ENCODE data around the gene TSHZ2. TPM values are rescaled to one million over a fixed set of nuclear protein-coding genes. Genes with fewer than 3 reads are reported as not detected.

Gene TSHZ2
- polyA plus RNA-seq, 10 donors, result 7.9 to 20.4 (median 14.0) TPM

- no peak for DNase-seq
Measured at GRCh38 chr20:53191957-53192356, 219.8 kb downstream of the TSHZ2 start.

GRCh38 chr20:53194306-53195290 is 222.4 kb downstream of the TSHZ2 start:
- DNase-seq, result no peak

DNA sequence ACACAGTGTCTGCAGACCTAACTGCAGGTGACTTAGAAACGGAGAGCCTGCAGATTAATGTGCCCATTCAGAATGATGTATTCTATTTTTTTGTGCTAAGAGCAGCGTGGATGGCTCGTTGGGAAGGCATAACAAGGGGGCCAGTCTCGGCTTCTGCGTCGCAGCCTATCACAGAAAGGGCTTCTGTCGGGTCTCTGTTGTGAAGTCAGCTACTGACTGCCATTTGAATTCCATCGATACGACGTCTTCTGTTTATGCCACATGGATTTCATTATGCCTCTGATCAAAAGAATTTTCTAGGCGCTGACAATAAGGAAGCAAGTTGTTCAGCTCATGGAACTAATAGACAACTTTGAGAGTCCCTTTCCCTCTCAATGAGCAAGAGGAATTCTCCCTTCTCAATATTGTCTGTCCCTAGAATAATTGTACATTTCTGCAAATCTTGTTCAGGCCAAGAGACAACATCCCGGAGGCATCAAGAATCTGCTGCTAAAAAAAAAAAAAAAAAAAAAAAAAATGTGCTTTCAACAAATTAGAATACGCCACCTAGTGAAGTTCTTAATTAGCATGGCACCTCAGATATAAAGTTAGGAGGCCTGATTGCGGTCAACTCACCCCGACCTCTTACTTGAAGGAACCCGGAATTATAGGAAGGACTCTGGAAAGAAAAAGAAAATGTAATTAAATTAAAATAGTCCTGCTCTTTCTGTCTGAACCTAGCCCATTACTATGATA is 223.9 kb downstream of the TSHZ2 start:
- peak; percentile 20 to 48 (median 23) for DNase-seq

DNA sequence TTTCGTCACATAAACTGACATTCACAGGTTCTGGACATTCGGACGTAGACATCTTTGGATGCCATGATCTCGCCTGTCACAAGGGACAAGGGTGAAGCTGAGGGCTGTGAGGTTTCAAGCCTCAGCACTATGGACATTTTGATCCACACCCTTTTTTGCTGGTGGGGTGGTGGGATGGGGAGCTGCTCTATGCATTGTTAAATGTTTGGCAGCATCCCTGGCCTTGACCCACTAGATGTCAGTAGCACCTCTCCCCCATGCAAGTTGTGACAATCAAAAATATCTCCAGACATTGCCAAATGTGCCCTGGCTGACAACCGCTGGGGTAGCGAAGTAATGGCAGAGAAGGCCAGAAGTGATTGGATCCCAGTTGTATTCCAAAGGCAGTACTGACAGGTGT is 229.4 kb downstream of the TSHZ2 start:
- no peak for DNase-seq

- DNase-seq, result no peak
Measured at GRCh38 chr20:53202777-53203176, 230.6 kb downstream of the TSHZ2 start.

GRCh38 chr20:53205046-53205445 is 232.9 kb downstream of the TSHZ2 start:
- DNase-seq, result peak in 1 of 3 donors; percentile 48

GRCh38 chr20:53208110-53208832 is 236.1 kb downstream of the TSHZ2 start:
- no peak for DNase-seq

DNA sequence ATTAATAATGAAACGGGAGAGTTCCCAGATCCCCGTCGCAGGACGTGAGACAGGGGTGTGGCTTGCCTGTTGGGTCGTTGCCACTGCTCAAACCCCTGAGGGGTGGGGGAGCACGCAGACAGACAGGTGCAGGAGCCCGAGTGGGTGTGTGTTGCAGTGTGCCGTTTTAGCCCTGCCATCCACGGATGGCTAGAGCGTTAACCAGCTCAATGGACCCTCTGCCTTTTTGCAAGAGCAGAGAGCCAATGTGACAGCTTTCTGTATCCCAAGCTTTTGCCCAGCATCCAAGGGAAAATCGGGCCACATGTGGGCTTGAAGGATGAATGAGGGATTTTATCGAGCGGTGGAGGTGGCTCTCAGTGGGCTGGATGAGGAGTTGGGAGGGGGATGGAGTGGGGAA is 237.9 kb downstream of the TSHZ2 start:
- no peak for DNase-seq

GRCh38 chr20:53210931-53211330 is 238.8 kb downstream of the TSHZ2 start:
- DNase-seq, result no peak

GRCh38 chr20:53212018-53212417 is 239.9 kb downstream of the TSHZ2 start:
- DNase-seq, result no peak

DNA sequence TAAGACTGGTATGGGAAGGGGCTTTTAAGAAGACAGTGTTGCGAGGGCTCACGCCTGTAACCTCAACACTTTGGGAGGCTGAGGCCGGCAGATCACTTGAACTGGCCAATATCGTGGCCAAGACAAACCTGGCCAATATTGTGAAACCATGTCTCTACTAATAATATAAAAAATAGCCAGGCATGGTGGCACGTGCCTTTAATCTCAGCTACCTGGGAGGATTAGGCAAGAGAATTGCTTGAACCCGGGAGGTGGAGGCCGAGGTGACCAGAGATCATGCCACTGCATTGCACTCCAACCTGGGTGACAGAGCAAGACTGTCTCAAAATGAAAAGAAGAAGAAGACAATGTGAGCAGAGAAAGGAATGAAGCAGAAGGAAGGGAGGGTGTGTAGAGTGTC is 242.2 kb downstream of the TSHZ2 start:
- no peak for DNase-seq

- no peak for DNase-seq
Measured at GRCh38 chr20:53215166-53215565, 243.0 kb downstream of the TSHZ2 start.

- no peak for DNase-seq
Measured at GRCh38 chr20:53216478-53216855, 244.3 kb downstream of the TSHZ2 start.

DNA sequence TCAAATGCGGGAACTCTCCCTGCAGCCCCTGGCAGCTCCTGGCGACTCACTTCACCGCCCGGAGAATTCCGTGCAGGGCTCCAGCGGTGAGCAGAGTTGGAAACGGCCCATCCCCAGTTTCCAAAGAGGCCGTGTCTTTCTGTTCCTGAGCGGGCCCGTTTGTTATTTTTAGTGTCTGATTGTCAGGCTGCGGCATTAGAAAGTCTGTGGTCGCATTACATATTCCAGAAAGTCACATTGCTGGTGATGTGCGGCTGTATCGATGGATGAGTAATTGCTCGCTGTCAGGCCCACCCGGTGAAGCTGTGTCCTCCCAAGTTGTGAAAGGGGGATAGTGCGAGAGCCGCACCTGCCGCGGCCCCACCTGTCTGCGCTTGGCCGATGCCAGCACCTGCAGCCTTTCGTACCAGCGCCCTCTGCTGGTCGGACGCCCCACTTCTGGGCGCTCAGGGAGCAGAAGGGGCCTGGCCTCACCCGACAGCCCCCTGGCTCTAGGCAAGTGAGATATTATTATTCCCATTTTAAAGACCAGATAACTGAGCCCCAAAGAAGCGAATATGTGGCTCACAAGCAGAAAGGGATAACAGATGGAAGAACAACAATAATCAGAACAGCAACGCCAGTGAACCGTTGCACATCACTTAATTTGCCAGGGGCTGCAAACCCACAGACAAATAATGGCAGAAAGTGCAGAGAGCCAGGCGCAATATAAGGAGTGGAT is 244.9 kb downstream of the TSHZ2 start:
- DNase-seq, result peak; percentile 30 to 82 (median 74)

DNA sequence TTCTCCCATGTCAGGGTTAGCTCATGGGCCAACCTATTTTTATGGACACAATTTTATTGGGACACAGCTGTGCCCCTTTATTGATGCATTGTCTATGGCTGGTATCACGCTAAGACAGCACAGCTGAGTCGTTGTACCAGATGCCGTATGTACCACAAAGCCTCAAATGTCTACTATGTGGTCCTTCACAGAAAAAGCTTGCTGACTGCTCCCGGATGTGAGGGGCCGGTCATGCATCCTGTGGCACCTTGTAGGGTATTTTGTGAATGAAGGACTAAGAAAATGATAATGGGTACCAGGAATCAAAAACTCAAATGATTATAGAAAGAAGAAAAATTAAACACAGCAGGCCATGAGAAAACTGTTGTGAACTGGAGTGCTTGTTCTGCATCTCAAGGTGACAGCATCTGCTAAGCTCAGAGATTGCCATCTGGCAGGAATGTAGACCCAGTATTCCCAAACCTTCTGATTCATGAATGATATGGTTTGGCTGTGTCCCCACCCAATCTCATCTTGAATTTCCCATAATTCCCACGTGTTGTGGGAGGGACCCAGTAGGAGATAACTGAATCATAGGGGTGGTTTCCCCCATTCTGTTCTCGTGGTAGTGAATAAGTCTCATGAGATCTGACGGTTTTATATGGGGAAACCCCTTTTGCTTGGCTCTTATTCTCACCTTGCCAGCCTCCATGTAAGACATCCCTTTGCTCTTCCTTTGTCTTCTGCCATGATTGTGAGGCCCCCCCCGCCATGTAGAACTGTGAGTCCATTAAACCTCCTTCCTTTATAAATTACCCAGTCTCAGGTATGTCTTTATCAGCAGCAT is 248.5 kb downstream of the TSHZ2 start:
- no peak for DNase-seq

DNA sequence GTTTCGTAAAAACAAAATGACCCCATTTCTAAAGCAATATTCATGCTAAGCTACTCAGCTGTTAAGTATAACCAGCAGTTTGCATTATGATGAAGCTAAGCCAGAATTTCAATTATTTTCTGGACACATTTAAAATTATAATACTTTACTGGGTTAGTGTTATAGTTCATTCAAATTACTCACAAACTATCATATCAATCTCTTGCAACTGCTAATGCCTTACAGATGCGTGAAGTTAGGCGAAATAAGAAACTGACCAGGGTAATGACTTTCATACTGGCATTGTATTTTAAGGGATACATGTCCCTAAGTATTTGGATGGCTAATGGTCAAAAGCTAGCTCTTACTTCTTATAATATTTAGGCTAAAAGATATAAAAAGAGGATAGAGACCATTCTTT is 249.6 kb downstream of the TSHZ2 start:
- peak in 2 of 3 donors; percentile 48 to 58 for DNase-seq

DNA sequence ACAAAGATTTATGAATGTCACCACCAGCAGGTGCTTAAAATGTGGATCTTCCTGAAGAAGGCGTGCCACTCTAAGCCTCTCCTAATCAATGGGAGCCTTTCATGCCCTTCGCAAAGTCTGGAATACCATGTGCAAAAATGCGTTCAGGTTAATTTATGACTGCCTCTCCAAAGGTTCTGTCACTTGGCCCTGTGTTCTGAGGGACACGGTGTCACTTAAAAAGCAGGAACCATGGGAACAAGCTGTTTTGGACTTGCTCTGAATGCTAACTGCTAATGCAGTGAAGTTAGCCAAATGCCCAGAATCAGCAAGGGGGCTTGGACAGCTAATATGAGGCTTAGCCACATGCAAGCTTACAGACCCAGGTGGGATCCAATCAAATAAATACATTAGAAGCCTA is 250.3 kb downstream of the TSHZ2 start:
- DNase-seq, result no peak

DNA sequence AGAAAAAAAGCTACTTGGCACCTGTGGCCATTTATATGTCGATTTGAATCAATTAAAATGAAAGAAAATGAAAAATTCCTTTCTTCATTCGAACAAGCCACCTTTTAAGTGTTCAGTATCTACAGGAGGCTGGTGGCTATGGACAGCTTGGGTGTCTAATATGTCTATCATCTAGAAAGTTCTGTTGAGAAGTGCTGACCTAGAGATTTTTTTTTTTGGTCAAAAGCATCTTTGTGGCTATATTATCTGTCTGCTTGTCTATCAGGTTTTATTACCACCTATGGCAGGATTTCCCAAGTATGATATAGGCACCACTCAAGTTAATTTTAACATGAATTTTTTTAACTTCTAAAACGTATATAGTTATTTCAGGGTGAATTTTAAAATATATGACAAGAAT is 250.8 kb downstream of the TSHZ2 start:
- no peak for DNase-seq

DNA sequence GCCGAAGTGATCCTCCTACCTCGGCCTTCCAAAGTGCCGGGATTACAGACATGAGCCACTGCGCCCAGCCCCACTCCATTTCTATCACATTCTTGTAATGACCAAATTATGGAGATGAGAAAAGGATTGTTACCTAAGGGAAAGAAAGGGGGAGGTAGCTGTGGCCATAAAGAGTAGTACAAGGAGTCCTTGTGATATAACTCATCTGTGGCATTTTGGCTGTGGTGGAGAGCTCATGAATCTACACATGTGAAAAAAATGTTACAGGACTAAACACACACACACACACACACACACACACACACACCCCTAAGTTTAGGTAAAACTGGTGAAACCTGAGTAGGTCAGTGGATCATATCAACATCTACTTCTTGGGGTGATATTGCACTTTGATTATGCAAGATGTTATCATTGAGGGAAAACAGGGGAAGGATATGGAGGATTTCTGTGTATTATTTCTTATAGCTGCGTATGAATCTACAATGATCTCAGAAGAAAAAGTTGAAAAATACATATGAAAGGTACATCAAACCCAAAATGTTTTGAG is 251.5 kb downstream of the TSHZ2 start:
- no peak for DNase-seq

DNA sequence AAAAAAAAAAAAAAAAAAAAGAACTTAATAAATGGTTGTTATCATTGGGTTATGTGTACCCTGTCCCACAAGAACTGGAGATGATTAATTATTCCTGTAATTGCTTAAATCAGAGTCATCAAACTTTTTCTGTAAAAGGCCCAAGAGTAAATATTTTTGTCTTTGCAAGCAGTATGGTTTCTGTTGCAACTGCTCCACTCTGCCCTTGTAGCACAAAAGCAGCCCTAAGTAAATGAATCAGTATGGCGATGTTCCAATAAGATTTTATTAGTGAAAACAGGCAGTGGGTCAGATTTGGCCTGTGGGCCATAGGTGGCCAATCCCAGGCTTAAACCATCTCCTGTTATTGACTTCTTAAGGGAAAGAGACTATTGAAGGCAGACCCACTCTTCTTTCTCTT is 252.7 kb downstream of the TSHZ2 start:
- DNase-seq, result no peak

Data from muscle of back (tissue), 11 donors.